MCF 10A (cell line): ENCODE measurements around the gene DBNL. TPM values are rescaled to one million over a fixed set of nuclear protein-coding genes. Genes with fewer than 3 reads are reported as not detected.

Source experiments
- BruUV-seq: library from RNA; stranded (reverse); fragments of 400-500 nt; replicated peaks from 2 replicates; lab custom pipeline; 2021; lab: Mats Ljungman, UMichigan
- CTCF ChIA-PET: fragments of 300-600 bp; sonication (Branson Sonifier 250); formaldehyde crosslinking; extraction: SDS; loops from one replicate; lab custom pipeline; 2021; ENCODE audit warnings: antibody characterized with exemption, inconsistent platforms; lab: Yijun Ruan, JAX
- POLR2A ChIA-PET: fragments of 300-600, 350-650 bp; sonication (Branson Sonifier 250); formaldehyde crosslinking; extraction: SDS; loops from one replicate; lab custom pipeline; 2020; ENCODE audit warnings: antibody characterized with exemption, inconsistent platforms; lab: Yijun Ruan, JAX
- DNase-seq: peaks from one replicate; pipeline ENCODE4 v3.0.0-alpha.2; 2018; ENCODE audit not compliant: unreplicated experiment
- H3K27ac Mint-ChIP-seq: one replicate; pipeline ENCODE4 v1.8.0; 2022; ENCODE audit warnings: mild to moderate bottlenecking, low read depth, mixed read lengths; ENCODE audit not compliant: unreplicated experiment
- H3K27me3 Mint-ChIP-seq: one replicate; pipeline ENCODE4 v1.8.0; 2022; ENCODE audit warnings: mixed read lengths; ENCODE audit not compliant: insufficient read depth, unreplicated experiment
- H3K36me3 Mint-ChIP-seq: one replicate; pipeline ENCODE4 v1.8.0; 2022; ENCODE audit warnings: mild to moderate bottlenecking, moderate library complexity, mixed read lengths; ENCODE audit not compliant: insufficient read depth, unreplicated experiment
- H3K4me1 Mint-ChIP-seq: one replicate; pipeline ENCODE4 v1.8.0; 2022; ENCODE audit warnings: mixed read lengths; ENCODE audit not compliant: insufficient read depth, unreplicated experiment
- H3K4me3 Mint-ChIP-seq: one replicate; pipeline ENCODE4 v1.8.0; 2022; ENCODE audit warnings: mild to moderate bottlenecking, moderate library complexity, mixed read lengths; ENCODE audit not compliant: unreplicated experiment
- H3K9me3 Mint-ChIP-seq: one replicate; pipeline ENCODE4 v1.8.0; 2022; ENCODE audit warnings: mixed read lengths; ENCODE audit not compliant: unreplicated experiment
- intact Hi-C: fragments of 100-400 bp; cut with micrococcal nuclease; formaldehyde crosslinking; loops from 2 replicates; pipeline ENCODE4 v1.14.1; 2022
- microRNA-seq: library from miRNA; unstranded; fragments of <30 nt; microRNA quantifications from one replicate; pipeline ENCODE4 v1.2.0, GENCODE V29; 2022
- total RNA-seq: library from RNA; stranded (reverse); gene quantifications from 2 replicates; pipeline ENCODE4 v1.2.3, GENCODE V29; 2022
- TF ChIP-seq, protein P1 (sequence below): fragments of 200-600 bp; IDR thresholded peaks from one replicate; pipeline ENCODE4 v1.8.0; 2022; ENCODE audit warnings: antibody characterized with exemption, mild to moderate bottlenecking; ENCODE audit not compliant: unreplicated experiment

DBNL gene
- total RNA-seq, 1 experiment from 2014 or later: 49.7 TPM

DNA sequence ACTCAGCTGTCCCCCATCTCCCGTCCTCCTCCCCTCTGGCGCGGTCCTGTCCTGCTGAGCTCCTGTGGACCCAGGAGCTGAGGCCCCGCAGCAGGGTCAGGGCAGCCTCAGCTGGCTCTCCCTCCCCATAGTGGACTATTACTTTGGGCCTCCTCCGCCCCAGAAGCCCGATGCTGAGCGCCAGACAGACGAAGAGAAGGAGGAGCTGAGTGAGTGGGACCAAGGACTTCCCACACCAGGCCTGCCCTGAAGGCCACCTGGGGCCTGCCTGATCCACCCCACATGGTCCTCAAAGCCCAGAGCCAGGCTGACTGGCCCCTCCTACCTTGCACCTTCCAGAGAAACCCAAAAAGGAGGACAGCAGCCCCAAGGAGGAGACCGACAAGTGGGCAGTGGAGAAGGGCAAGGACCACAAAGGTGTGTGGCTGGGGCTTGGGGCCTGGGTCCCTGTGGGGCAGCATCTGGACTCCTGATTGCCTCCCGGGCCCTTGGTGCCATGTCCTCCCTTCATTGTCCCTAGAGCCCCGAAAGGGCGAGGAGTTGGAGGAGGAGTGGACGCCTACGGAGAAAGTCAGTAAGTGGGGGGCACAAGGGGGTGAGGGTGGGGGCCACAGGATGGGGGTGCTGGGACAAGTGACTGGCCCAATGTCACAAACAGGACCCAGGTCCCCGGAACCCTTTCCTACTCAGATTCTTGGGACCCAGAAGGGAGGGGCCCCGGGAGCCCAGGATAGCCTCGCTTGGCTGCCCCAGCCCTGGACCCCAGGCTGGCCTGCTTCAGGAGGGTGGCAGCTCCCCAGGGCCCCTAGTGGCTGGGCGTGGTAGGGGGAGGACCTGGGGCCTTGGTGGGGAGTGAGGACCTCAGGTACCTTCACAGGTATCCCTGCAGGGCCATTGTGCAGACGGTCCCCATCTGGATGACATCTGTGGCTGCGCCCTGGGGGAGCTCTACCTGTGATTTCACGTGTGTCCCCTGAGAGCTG, 64.6 kb downstream of the DBNL start:
- POLR2A ChIA-PET: no interaction called here
- no TSS peak for BruUV-seq
- CTCF ChIA-PET: interaction anchor here (0.7 kb wide), 1 partner anchor 15 kb away, joined by 4 read pairs; the partner anchor contains the start of gene POLD2

DNA sequence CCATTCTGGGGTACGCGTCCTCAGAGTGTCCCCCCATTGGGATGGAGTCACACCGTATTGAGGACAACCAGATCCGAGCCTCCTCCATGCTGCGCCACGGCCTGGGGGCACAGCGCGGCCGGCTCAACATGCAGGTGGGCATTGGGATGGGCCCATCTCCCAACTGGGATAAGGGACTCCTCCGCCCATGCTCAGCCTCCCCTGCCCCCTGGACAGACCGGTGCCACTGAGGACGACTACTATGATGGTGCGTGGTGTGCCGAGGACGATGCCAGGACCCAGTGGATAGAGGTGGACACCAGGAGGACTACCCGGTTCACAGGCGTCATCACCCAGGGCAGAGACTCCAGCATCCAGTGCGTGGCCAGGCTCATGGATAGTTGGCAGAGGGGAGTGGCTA, 65.5 kb downstream of the DBNL start:
- ChIA-PET CTCF (no interaction called here), POLR2A (interaction anchor here (1.4 kb wide), 1 partner anchor 15 kb away, joined by 5 read pairs; no protein-coding TSS in a partner anchor)
- Mint-ChIP-seq H3K27me3 (no peaks in the 10 kb centered on the region), H3K36me3 (peaks cover 22% of the 10 kb centered on the region), H3K27ac (no peak overlapping the region), H3K4me3 (no peak overlapping the region), H3K4me1 (peaks cover 7% of the 10 kb centered on the region), H3K9me3 (no peaks in the 10 kb centered on the region)
- DNase-seq: no peak
- intact Hi-C loops: no loop called here
- TF ChIP-seq, protein P1, sequence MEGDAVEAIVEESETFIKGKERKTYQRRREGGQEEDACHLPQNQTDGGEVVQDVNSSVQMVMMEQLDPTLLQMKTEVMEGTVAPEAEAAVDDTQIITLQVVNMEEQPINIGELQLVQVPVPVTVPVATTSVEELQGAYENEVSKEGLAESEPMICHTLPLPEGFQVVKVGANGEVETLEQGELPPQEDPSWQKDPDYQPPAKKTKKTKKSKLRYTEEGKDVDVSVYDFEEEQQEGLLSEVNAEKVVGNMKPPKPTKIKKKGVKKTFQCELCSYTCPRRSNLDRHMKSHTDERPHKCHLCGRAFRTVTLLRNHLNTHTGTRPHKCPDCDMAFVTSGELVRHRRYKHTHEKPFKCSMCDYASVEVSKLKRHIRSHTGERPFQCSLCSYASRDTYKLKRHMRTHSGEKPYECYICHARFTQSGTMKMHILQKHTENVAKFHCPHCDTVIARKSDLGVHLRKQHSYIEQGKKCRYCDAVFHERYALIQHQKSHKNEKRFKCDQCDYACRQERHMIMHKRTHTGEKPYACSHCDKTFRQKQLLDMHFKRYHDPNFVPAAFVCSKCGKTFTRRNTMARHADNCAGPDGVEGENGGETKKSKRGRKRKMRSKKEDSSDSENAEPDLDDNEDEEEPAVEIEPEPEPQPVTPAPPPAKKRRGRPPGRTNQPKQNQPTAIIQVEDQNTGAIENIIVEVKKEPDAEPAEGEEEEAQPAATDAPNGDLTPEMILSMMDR: no peak
- BruUV-seq: no TSS peak

More for the DNA sequence above, 64.6 kb downstream of the DBNL start:
- Mint-ChIP-seq H3K27ac (no peak overlapping the region), H3K9me3 (no peaks in the 10 kb centered on the region), H3K36me3 (peaks cover 14% of the 10 kb centered on the region), H3K4me3 (no peak overlapping the region), H3K4me1 (peaks cover 7% of the 10 kb centered on the region), H3K27me3 (no peaks in the 10 kb centered on the region)
- TF ChIP-seq, protein P1: no peak
- no peak for DNase-seq
- intact Hi-C loops: no loop called here

DNA sequence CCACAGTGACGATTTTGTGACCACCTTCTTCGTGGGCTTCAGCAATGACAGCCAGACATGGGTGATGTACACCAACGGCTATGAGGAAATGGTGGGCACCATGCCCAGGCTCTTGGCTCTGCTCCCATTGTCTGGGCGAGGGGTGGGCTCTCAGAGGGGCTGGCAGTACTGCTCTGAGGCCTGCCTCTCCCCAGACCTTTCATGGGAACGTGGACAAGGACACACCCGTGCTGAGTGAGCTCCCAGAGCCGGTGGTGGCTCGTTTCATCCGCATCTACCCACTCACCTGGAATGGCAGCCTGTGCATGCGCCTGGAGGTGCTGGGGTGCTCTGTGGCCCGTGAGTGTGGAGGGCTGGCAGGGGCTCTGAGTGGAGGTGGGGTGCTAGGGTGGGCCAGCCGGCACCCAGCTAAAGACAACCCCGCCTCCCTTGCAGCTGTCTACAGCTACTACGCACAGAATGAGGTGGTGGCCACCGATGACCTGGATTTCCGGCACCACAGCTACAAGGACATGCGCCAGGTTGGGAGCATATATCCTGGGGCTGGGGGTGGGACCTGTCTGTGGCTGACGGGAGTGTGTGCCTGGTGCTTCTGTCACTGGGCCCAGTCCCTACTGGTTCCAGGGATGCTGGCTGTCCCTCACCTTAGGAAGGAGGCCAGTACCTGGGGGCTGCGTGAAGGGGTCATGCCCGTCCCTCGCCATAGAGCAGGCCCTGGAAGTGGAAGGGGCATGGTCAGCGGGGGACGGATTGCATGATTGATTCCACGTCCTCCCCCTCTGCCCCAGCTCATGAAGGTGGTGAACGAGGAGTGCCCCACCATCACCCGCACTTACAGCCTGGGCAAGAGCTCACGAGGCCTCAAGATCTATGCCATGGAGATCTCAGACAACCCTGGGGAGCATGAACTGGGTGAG, 66.5 kb downstream of the DBNL start:
- H3K27me3 Mint-ChIP-seq: no peaks in the 10 kb centered on the region
- BruUV-seq: no TSS peak
- H3K36me3 Mint-ChIP-seq: peaks cover 23% of the 10 kb centered on the region

More for the DNA sequence above, 66.5 kb downstream of the DBNL start:
- H3K4me3 Mint-ChIP-seq: no peak overlapping the region
- DNase-seq: peak; percentile 13
- ChIA-PET CTCF (interaction anchor here (0.6 to 0.9 kb wide), 3 partner anchors 12 to 458 kb away, joined by 3 to 5 read pairs (median 4); partner anchors contain the start of gene POLD2), POLR2A (interaction anchor here (0.6 to 2.3 kb wide), 4 partner anchors 11 to 43 kb away, joined by 3 to 8 read pairs (median 4); no protein-coding TSS in a partner anchor)
- H3K27ac Mint-ChIP-seq: no peak overlapping the region
- H3K4me1 Mint-ChIP-seq: no peaks in the 10 kb centered on the region
- intact Hi-C loops: no loop called here
- TF ChIP-seq, protein P1: no peak
- H3K9me3 Mint-ChIP-seq: no peaks in the 10 kb centered on the region

Small RNA genes within 50 kb of the gene (microRNA-seq; reads per million reads assigned to microRNA genes)
- 0.40 reads per million for gene MIR6837
- 1.1 reads per million for gene MIR6838

Other genes with a start within 250 kb of the DBNL start
- 176 and 188 TPM in 2 replicates for gene MRPS24, start 175.2 kb upstream of the DBNL start, total RNA-seq
- 37.2 and 51.1 TPM in 2 replicates for gene URGCP, start 138.1 kb upstream of the DBNL start, total RNA-seq
- gene UBE2D4, start 118.3 kb upstream of the DBNL start, total RNA-seq: 11.6 and 13.7 TPM in 2 replicates
- gene SPDYE1, start 46.8 kb upstream of the DBNL start, total RNA-seq: not detected in 2 replicates
- not detected in 2 replicates for gene PGAM2, start 20.9 kb downstream of the DBNL start, total RNA-seq
- gene POLM, start 37.8 kb downstream of the DBNL start, total RNA-seq: 19.2 and 22.8 TPM in 2 replicates
- gene AEBP1, start 59.6 kb downstream of the DBNL start, total RNA-seq: not detected in 2 replicates
- gene POLD2, start 78.8 kb downstream of the DBNL start, total RNA-seq: 118 and 179 TPM in 2 replicates
- gene MYL7, start 96.6 kb downstream of the DBNL start, total RNA-seq: not detected in 2 replicates
- not detected in 2 replicates for gene GCK, start 144.7 kb downstream of the DBNL start, total RNA-seq
- gene YKT6, start 156.3 kb downstream of the DBNL start, total RNA-seq: 107 and 153 TPM in 2 replicates